ENCODE results near the gene THSD7A.

DNA sequence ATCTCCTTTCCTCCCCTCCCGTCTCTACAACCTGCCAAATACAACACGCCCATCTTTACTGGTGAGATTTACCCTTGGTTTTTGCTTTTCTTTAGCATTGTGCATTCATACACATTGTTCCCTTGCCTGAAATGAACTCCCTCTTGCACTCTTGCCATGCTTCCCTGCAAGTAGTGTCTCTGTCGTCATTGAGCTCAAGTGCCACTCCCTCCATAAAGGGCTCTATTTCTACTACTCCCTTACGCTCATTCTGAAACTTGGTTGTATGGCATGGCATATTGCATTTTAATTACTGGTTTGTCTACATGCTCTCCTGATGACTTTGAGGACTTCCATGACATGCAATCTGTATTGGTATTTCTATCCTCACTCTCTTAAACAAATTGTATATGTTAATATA lies 242.7 kb downstream of the THSD7A start:
- TF ChIP-seq POLR2AphosphoS5 (IDR thresholded peaks at IDR 0.05; ENCODE audit: low read depth, low read length): no peak
- TF ChIP-seq, protein P1, sequence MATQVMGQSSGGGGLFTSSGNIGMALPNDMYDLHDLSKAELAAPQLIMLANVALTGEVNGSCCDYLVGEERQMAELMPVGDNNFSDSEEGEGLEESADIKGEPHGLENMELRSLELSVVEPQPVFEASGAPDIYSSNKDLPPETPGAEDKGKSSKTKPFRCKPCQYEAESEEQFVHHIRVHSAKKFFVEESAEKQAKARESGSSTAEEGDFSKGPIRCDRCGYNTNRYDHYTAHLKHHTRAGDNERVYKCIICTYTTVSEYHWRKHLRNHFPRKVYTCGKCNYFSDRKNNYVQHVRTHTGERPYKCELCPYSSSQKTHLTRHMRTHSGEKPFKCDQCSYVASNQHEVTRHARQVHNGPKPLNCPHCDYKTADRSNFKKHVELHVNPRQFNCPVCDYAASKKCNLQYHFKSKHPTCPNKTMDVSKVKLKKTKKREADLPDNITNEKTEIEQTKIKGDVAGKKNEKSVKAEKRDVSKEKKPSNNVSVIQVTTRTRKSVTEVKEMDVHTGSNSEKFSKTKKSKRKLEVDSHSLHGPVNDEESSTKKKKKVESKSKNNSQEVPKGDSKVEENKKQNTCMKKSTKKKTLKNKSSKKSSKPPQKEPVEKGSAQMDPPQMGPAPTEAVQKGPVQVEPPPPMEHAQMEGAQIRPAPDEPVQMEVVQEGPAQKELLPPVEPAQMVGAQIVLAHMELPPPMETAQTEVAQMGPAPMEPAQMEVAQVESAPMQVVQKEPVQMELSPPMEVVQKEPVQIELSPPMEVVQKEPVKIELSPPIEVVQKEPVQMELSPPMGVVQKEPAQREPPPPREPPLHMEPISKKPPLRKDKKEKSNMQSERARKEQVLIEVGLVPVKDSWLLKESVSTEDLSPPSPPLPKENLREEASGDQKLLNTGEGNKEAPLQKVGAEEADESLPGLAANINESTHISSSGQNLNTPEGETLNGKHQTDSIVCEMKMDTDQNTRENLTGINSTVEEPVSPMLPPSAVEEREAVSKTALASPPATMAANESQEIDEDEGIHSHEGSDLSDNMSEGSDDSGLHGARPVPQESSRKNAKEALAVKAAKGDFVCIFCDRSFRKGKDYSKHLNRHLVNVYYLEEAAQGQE (IDR thresholded peaks at IDR 0.05; ENCODE audit: insufficient read depth in 1 of 2, low read depth in 2 of 2, low read length in 2 of 2): no peak
- TF ChIP-seq TAF1 (IDR thresholded peaks at IDR 0.05; ENCODE audit: borderline replicate concordance, insufficient read depth, low read length): no peak
